ENCODE measurements around the gene ADGRV1.
"Not testable (repeated sequence)": the region's sequence is repeated elsewhere in the genome, so short reads cannot be mapped to it uniquely, and the experiment has no call there.

The ADGRV1 gene

DNA sequence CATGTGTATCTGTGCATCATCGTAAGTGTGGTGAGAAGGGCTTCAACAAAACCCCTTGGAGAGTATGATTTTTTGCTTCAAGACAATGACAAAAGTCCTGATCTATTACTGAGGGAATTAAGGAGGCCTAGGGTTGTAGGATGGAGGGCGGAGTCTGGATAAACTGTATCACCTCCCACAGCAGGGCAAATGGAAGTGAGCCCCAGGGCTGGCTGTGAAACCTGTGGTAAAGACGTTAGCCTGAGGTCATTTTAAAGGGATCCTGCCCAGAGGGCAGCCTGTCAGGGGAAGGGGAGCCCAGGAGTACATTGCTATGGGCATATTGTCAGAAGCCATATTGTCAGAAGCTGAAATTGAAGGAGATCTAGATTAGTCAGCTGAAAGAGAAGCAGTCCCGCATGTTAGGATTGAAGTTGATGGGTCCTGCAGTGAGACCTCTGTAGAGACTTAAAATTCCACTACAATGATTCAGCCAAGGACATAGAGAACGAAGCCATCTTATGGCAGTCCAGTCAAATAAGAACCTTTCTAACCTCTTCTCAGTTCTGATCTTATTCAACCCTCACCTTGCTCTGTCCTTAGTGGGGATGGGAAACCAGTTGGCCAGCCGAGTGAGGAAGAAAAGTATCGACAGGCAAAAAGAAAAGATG lies 26.9 kb downstream of the ADGRV1 start:
- no peak overlapping the region for H3K4me3 ChIP-seq (ENCODE audit: low read depth in 1 of 5, low read length in 5 of 5)
- no peak overlapping the region for H3K9ac ChIP-seq (ENCODE audit: low read length in 5 of 5)
- no peaks in the 10 kb centered on the region for H3K4me1 ChIP-seq (ENCODE audit: control insufficient read depth in 5 of 5, insufficient read depth in 5 of 5, low read length in 5 of 5)
- H3K27ac ChIP-seq (ENCODE audit: low read depth, low read length) = no peak overlapping the region
- no peaks in the 10 kb centered on the region for H3K9me3 ChIP-seq (ENCODE audit: control insufficient read depth in 5 of 5, low read length in 5 of 5)
- H3K36me3 ChIP-seq (ENCODE audit: control insufficient read depth in 5 of 5, insufficient read depth in 5 of 5, low read length in 5 of 5) = no peaks in the 10 kb centered on the region
- no peaks in the 10 kb centered on the region for H3K27me3 ChIP-seq (ENCODE audit: control insufficient read depth in 5 of 5, insufficient read depth in 4 of 5, low read length in 5 of 5)

DNA sequence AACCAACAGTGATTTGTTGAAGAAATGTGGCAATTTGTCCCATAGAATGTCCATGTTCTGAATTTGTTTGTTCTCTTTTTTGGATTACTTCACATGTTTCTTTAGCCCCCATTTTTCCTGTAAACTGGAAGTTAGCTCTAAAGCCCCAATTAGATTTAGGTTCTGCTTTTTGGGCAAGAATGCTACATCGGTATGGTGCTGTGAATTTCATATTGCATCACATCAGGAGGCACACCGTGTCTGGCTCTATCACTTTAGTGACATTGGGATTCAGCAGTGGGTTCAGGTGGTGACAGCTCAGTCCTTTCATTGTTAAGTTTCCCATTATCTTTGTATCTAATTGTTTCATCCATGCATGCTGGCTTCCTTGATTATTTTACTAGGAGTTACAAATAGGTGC lies 27.9 kb downstream of the ADGRV1 start:
- Histone ChIP-seq H3K27ac (ENCODE audit: low read depth, low read length) (no peak overlapping the region), H3K9ac (ENCODE audit: low read length in 5 of 5) (no peak overlapping the region), H3K9me3 (ENCODE audit: control insufficient read depth in 5 of 5, low read length in 5 of 5) (no peaks in the 10 kb centered on the region), H3K36me3 (ENCODE audit: control insufficient read depth in 5 of 5, insufficient read depth in 5 of 5, low read length in 5 of 5) (no peaks in the 10 kb centered on the region), H3K27me3 (ENCODE audit: control insufficient read depth in 5 of 5, insufficient read depth in 4 of 5, low read length in 5 of 5) (no peaks in the 10 kb centered on the region), H3K4me1 (ENCODE audit: control insufficient read depth in 5 of 5, insufficient read depth in 5 of 5, low read length in 5 of 5) (no peaks in the 10 kb centered on the region), H3K4me3 (ENCODE audit: low read depth in 1 of 5, low read length in 5 of 5) (no peak overlapping the region)

DNA sequence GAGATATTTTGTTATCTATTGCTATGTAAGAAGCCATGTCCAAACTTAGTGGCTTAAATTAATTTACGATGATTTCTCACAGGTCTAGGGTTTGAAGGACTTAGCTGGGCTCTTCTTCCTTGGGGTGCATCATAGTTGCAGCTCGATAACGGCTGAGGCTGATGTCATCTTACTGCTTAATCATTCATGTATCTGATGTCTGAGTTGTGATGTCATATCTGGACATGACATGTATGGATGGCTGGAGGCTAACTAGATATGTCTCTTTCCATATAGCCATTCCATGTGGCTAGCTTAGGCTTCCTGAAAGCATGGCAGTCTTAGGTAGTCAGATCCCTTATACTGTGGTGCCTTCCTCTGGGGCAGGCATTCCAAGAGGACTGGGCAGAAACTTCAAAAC lies 31.6 kb downstream of the ADGRV1 start:
- no peaks in the 10 kb centered on the region for H3K36me3 ChIP-seq (ENCODE audit: control insufficient read depth in 5 of 5, insufficient read depth in 5 of 5, low read length in 5 of 5)
- no peak overlapping the region for H3K27ac ChIP-seq (ENCODE audit: low read depth, low read length)
- H3K27me3 ChIP-seq (ENCODE audit: control insufficient read depth in 5 of 5, insufficient read depth in 4 of 5, low read length in 5 of 5) = no peaks in the 10 kb centered on the region
- H3K9ac ChIP-seq (ENCODE audit: low read length in 5 of 5) = no peak overlapping the region
- no peak overlapping the region for H3K4me3 ChIP-seq (ENCODE audit: low read depth in 1 of 5, low read length in 5 of 5)
- H3K4me1 ChIP-seq (ENCODE audit: control insufficient read depth in 5 of 5, insufficient read depth in 5 of 5, low read length in 5 of 5) = no peaks in the 10 kb centered on the region
- H3K9me3 ChIP-seq (ENCODE audit: control insufficient read depth in 5 of 5, low read length in 5 of 5) = peaks cover 0 to 2% (median 0%) of the 10 kb centered on the region in 5 donors

DNA sequence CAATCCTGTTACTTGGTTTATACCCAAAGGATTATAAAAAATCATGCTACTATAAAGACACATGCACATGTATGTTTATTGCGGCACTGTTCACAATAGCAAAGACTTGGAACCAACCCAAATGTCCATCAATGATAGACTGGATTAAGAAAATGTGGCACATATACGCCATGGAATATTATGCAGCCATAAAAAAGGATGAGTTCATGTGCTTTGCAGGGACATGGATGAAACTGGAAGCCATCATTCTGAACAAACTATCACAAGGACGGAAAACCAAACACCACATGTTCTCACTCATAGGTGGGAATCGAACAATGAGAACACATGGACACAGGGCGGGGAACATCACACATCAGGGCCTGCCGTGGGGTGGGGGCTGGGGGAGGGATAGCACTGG lies 34.5 kb downstream of the ADGRV1 start:
- not testable (repeated sequence) for H3K4me3 ChIP-seq (ENCODE audit: low read depth in 1 of 5, low read length in 5 of 5); H3K27me3 ChIP-seq (ENCODE audit: control insufficient read depth in 5 of 5, insufficient read depth in 4 of 5, low read length in 5 of 5); H3K4me1 ChIP-seq (ENCODE audit: control insufficient read depth in 5 of 5, insufficient read depth in 5 of 5, low read length in 5 of 5); H3K27ac ChIP-seq (ENCODE audit: low read depth, low read length); H3K36me3 ChIP-seq (ENCODE audit: control insufficient read depth in 5 of 5, insufficient read depth in 5 of 5, low read length in 5 of 5); H3K9ac ChIP-seq (ENCODE audit: low read length in 5 of 5); H3K9me3 ChIP-seq (ENCODE audit: control insufficient read depth in 5 of 5, low read length in 5 of 5)

DNA sequence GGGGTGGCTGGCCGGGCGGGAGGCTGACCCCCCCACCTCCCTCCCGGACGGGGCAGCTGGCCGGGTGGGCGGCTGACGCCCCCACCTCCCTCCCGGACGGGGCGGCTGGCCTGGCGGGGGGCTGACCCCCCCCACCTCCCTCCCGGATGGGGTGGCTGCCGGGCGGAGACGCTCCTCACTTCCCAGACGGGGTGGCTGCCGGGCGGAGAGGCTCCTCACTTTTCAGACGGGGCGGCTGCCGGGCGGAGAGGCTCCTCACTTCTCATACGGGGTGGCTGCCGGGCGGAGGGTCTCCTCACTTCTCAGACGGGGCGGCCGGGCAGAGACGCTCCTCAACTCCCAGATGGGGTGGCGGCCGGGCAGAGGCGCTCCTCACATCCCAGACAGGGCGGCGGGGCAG lies 37.2 kb downstream of the ADGRV1 start:
- not testable (repeated sequence) for H3K9me3 ChIP-seq (ENCODE audit: control insufficient read depth in 5 of 5, low read length in 5 of 5); H3K4me1 ChIP-seq (ENCODE audit: control insufficient read depth in 5 of 5, insufficient read depth in 5 of 5, low read length in 5 of 5); H3K36me3 ChIP-seq (ENCODE audit: control insufficient read depth in 5 of 5, insufficient read depth in 5 of 5, low read length in 5 of 5); H3K27ac ChIP-seq (ENCODE audit: low read depth, low read length); H3K9ac ChIP-seq (ENCODE audit: low read length in 5 of 5); H3K4me3 ChIP-seq (ENCODE audit: low read depth in 1 of 5, low read length in 5 of 5); H3K27me3 ChIP-seq (ENCODE audit: control insufficient read depth in 5 of 5, insufficient read depth in 4 of 5, low read length in 5 of 5)

DNA sequence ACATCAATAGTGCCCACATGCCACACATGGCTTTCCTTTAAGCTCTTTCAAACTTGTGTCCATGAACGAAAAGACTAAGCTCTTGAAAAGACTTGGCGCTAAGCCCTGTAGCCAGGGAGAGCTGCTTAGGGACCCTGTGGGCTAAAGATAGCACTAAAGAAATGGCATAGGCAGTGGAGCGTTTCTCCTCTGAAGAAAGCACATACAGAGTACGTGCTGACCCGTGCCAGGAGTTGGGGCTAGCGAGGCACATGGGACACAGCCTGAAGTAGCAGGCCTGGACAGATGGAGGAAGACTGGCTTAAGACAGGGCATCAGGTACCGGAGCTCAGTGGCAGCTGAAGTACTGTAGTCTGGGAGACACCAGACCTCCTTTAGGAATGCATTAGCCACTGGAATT lies 39.7 kb downstream of the ADGRV1 start:
- H3K9me3 ChIP-seq (ENCODE audit: control insufficient read depth in 5 of 5, low read length in 5 of 5) = no peaks in the 10 kb centered on the region
- H3K27me3 ChIP-seq (ENCODE audit: control insufficient read depth in 5 of 5, insufficient read depth in 4 of 5, low read length in 5 of 5) = no peaks in the 10 kb centered on the region
- no peaks in the 10 kb centered on the region for H3K36me3 ChIP-seq (ENCODE audit: control insufficient read depth in 5 of 5, insufficient read depth in 5 of 5, low read length in 5 of 5)
- no peak overlapping the region for H3K4me3 ChIP-seq (ENCODE audit: low read depth in 1 of 5, low read length in 5 of 5)
- H3K4me1 ChIP-seq (ENCODE audit: control insufficient read depth in 5 of 5, insufficient read depth in 5 of 5, low read length in 5 of 5) = no peaks in the 10 kb centered on the region
- H3K9ac ChIP-seq (ENCODE audit: low read length in 5 of 5) = no peak overlapping the region
- no peak overlapping the region for H3K27ac ChIP-seq (ENCODE audit: low read depth, low read length)

DNA sequence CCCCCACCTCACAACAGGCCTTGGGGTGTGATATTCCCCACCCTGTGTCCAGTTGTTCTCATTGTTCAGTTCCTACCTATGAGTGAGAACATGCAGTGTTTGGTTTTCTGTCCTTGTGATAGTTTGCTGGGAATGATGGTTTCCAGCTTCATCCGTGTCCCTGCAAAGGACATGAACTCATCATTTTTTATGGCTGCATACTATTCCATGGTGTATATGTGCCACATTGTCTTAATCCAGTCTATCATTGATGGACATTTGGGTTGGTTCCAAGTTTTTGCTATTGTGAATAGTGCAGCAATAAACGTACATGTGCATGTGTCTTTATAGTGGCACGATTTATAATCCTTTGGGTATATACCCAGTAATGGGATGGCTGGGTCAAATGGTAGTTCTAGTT lies 41.7 kb downstream of the ADGRV1 start:
- not testable (repeated sequence) for H3K4me3 ChIP-seq (ENCODE audit: low read depth in 1 of 5, low read length in 5 of 5); H3K9ac ChIP-seq (ENCODE audit: low read length in 5 of 5)

DNA sequence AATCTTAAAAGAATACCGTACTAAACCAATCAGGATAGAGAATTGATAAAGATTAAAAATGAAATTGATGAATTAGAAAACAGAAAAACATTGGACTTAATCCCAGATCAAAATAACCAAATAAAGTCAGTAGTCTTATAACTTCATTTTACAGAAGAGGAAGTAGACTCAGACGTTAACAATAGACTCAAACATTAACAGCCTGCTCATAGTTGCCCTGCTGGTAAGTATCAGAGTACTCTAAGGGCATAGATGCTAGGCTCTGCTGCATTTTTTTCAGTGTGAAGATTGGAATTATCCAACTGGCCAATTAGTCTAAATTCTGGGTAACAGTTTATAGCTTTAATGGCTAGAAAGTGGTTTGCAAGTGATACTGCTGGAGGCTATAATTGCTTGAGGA lies 42.9 kb downstream of the ADGRV1 start:
- Histone ChIP-seq H3K4me3 (ENCODE audit: low read depth in 1 of 5, low read length in 5 of 5) (no peak overlapping the region), H3K9me3 (ENCODE audit: control insufficient read depth in 5 of 5, low read length in 5 of 5) (no peaks in the 10 kb centered on the region)

More for the DNA sequence above, 41.7 kb downstream of the ADGRV1 start:
- H3K27me3 ChIP-seq (ENCODE audit: control insufficient read depth in 5 of 5, insufficient read depth in 4 of 5, low read length in 5 of 5); H3K36me3 ChIP-seq (ENCODE audit: control insufficient read depth in 5 of 5, insufficient read depth in 5 of 5, low read length in 5 of 5); H3K27ac ChIP-seq (ENCODE audit: low read depth, low read length); H3K4me1 ChIP-seq (ENCODE audit: control insufficient read depth in 5 of 5, insufficient read depth in 5 of 5, low read length in 5 of 5); H3K9me3 ChIP-seq (ENCODE audit: control insufficient read depth in 5 of 5, low read length in 5 of 5): not testable (repeated sequence)

DNA sequence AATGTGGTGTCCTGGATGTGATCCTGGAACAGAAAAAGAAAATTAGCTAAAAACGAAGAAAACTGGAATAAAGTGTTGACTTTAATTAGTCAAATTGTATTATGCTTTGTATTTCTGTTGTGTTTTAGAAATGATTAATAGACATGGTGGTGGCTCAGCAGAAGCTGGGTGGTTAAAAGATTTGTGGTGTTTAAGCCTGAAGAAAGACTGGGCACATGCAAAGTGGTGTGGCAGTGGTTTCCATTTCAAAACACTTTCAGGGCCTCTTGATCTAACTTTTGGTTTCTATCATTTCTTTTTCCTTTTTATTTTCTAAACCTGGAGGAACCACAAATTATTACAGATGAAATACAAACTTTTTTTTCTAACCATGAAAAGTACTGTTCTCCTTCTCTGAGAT lies 44.1 kb downstream of the ADGRV1 start:
- Histone ChIP-seq H3K36me3 (ENCODE audit: control insufficient read depth in 5 of 5, insufficient read depth in 5 of 5, low read length in 5 of 5) (no peaks in the 10 kb centered on the region), H3K9me3 (ENCODE audit: control insufficient read depth in 5 of 5, low read length in 5 of 5) (no peaks in the 10 kb centered on the region), H3K27ac (ENCODE audit: low read depth, low read length) (no peak overlapping the region), H3K4me1 (ENCODE audit: control insufficient read depth in 5 of 5, insufficient read depth in 5 of 5, low read length in 5 of 5) (no peaks in the 10 kb centered on the region), H3K4me3 (ENCODE audit: low read depth in 1 of 5, low read length in 5 of 5) (no peak overlapping the region), H3K9ac (ENCODE audit: low read length in 5 of 5) (no peak overlapping the region), H3K27me3 (ENCODE audit: control insufficient read depth in 5 of 5, insufficient read depth in 4 of 5, low read length in 5 of 5) (no peaks in the 10 kb centered on the region)

More for the DNA sequence above, 42.9 kb downstream of the ADGRV1 start:
- Histone ChIP-seq H3K4me1 (ENCODE audit: control insufficient read depth in 5 of 5, insufficient read depth in 5 of 5, low read length in 5 of 5) (no peaks in the 10 kb centered on the region), H3K9ac (ENCODE audit: low read length in 5 of 5) (no peak overlapping the region), H3K36me3 (ENCODE audit: control insufficient read depth in 5 of 5, insufficient read depth in 5 of 5, low read length in 5 of 5) (no peaks in the 10 kb centered on the region), H3K27me3 (ENCODE audit: control insufficient read depth in 5 of 5, insufficient read depth in 4 of 5, low read length in 5 of 5) (no peaks in the 10 kb centered on the region), H3K27ac (ENCODE audit: low read depth, low read length) (no peak overlapping the region)

DNA sequence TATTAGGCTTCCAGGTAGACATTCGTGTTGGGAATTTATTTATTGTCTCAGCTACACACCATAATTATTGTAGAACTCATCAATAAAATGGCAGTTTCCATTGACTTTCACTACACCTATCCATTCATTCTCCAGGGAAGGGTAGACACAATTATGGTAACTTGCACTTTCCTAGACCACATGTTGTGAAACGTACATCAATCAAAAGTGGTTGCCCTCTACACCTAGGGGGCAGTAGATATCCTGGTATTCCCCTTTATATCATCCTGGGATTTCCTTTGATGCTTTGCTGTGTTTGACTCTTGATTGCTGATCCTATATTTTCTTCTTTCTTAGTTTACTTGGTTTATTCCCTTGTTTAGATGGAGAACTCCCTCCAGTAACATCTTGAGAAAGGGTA lies 47.9 kb downstream of the ADGRV1 start:
- H3K27me3 ChIP-seq (ENCODE audit: control insufficient read depth in 5 of 5, insufficient read depth in 4 of 5, low read length in 5 of 5) = no peaks in the 10 kb centered on the region
- H3K4me1 ChIP-seq (ENCODE audit: control insufficient read depth in 5 of 5, insufficient read depth in 5 of 5, low read length in 5 of 5) = no peaks in the 10 kb centered on the region
- no peak overlapping the region for H3K9ac ChIP-seq (ENCODE audit: low read length in 5 of 5)
- no peak overlapping the region for H3K4me3 ChIP-seq (ENCODE audit: low read depth in 1 of 5, low read length in 5 of 5)
- no peaks in the 10 kb centered on the region for H3K9me3 ChIP-seq (ENCODE audit: control insufficient read depth in 5 of 5, low read length in 5 of 5)
- H3K27ac ChIP-seq (ENCODE audit: low read depth, low read length) = no peak overlapping the region
- H3K36me3 ChIP-seq (ENCODE audit: control insufficient read depth in 5 of 5, insufficient read depth in 5 of 5, low read length in 5 of 5) = no peaks in the 10 kb centered on the region

DNA sequence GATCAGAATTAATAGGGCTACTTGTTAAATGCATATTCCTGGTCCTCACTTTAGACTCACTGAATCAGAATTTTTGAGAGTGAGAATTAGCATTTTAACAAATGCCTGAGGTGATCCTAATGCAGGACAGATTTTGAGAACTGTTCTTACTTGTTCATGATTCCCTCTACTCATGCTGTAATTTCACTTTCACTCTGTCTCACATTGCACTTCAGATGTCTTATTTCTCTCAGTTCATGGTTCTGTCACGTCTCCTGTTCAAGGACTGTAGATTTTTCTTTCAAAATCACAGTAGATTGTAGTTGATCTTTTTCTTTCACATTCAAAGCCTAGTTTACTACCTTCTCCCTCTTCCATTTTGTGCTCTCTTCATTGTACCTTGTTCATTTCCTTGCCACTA lies 54.3 kb downstream of the ADGRV1 start:
- Histone ChIP-seq H3K27ac (ENCODE audit: low read depth, low read length) (no peak overlapping the region), H3K4me3 (ENCODE audit: low read depth in 1 of 5, low read length in 5 of 5) (no peak overlapping the region), H3K4me1 (ENCODE audit: control insufficient read depth in 5 of 5, insufficient read depth in 5 of 5, low read length in 5 of 5) (no peaks in the 10 kb centered on the region), H3K9me3 (ENCODE audit: control insufficient read depth in 5 of 5, low read length in 5 of 5) (no peaks in the 10 kb centered on the region), H3K36me3 (ENCODE audit: control insufficient read depth in 5 of 5, insufficient read depth in 5 of 5, low read length in 5 of 5) (no peaks in the 10 kb centered on the region), H3K27me3 (ENCODE audit: control insufficient read depth in 5 of 5, insufficient read depth in 4 of 5, low read length in 5 of 5) (no peaks in the 10 kb centered on the region), H3K9ac (ENCODE audit: low read length in 5 of 5) (no peak overlapping the region)
